LNCaP clone FGC (cell line): ENCODE measurements around the gene HIC2.

Experiments used
- DNase-seq: peaks from one replicate; pipeline ENCODE4 v3.0.0-alpha.2; 2011; ENCODE audit warnings: low read depth
- H3K4me3 ChIP-seq: 2 replicates; pipeline ENCODE4 v1.5.1; 2011; ENCODE audit warnings: mild to moderate bottlenecking, low read depth, low read length, control low read depth
- CTCF ChIP-seq: IDR thresholded peaks from 2 replicates; pipeline ENCODE4 v1.5.1; 2012; ENCODE audit warnings: mild to moderate bottlenecking; ENCODE audit not compliant: control insufficient read depth, insufficient read depth; ENCODE audit errors: extremely low read depth

The HIC2 gene

GRCh38 chr22:21444701-21445436 lies 27.7 kb downstream of the HIC2 start:
- no peak for TF ChIP-seq CTCF
- no peak overlapping the region for H3K4me3 ChIP-seq
- DNase-seq, result no peak

- no peak for TF ChIP-seq CTCF
- DNase-seq, result no peak
- H3K4me3 ChIP-seq, result no peak overlapping the region
Observed at GRCh38 chr22:21445437-21446127, 28.4 kb downstream of the HIC2 start.

- no peak overlapping the region for H3K4me3 ChIP-seq
Observed at GRCh38 chr22:21446128-21446826, 29.1 kb downstream of the HIC2 start.

GRCh38 chr22:21446827-21447690 lies 29.9 kb downstream of the HIC2 start:
- no peak for DNase-seq
- no peak for TF ChIP-seq CTCF
- H3K4me3 ChIP-seq, result no peak overlapping the region

More at GRCh38 chr22:21446128-21446826, 29.1 kb downstream of the HIC2 start:
- DNase-seq, result no peak
- TF ChIP-seq CTCF, result no peak

GRCh38 chr22:21447694-21448402 lies 30.7 kb downstream of the HIC2 start:
- H3K4me3 ChIP-seq, result no peak overlapping the region
- no peak for DNase-seq
- 0 out of 2 replicates have a peak, but pooled peaks have one; percentile 7 for TF ChIP-seq CTCF
